HG02943 (cell line): Measurements from ENCODE around the gene TMEM87A.

ENCODE experiments used
- ATAC-seq: cut with Tn5 transposase; IDR thresholded peaks from one replicate; pipeline ENCODE4 v1.9.1; 2021; ENCODE audit warnings: mild to moderate bottlenecking, low read depth, moderate library complexity; ENCODE audit not compliant: unreplicated experiment

The TMEM87A gene

GRCh38 chr15:42210696-42211095 lies 62.5 kb downstream of the TMEM87A start:
- ATAC-seq, result no peak

- ATAC-seq, result peak; percentile 85
Observed at GRCh38 chr15:42207674-42208579, 65.3 kb downstream of the TMEM87A start, which contains the start of gene VPS39. VPS39 (minus strand) TSS chr15:42208304; CDS start chr15:42208153, 151 bp downstream.

GRCh38 chr15:42206406-42206805 lies 66.8 kb downstream of the TMEM87A start:
- ATAC-seq, result no peak

GRCh38 chr15:42203891-42204290 lies 69.3 kb downstream of the TMEM87A start:
- no peak for ATAC-seq

- no peak for ATAC-seq
Observed at GRCh38 chr15:42202653-42203052, 70.6 kb downstream of the TMEM87A start.

GRCh38 chr15:42201801-42202200 lies 71.4 kb downstream of the TMEM87A start:
- ATAC-seq, result no peak

- ATAC-seq, result no peak
Observed at GRCh38 chr15:42199126-42199525, 74.1 kb downstream of the TMEM87A start.

- no peak for ATAC-seq
Observed at GRCh38 chr15:42198516-42198915, 74.7 kb downstream of the TMEM87A start.

- ATAC-seq, result no peak
Observed at GRCh38 chr15:42194513-42194912, 78.7 kb downstream of the TMEM87A start.

- no peak for ATAC-seq
Observed at GRCh38 chr15:42193383-42193782, 79.8 kb downstream of the TMEM87A start.

- no peak for ATAC-seq
Observed at GRCh38 chr15:42191610-42192346, 81.5 kb downstream of the TMEM87A start.

GRCh38 chr15:42190370-42190769 lies 82.9 kb downstream of the TMEM87A start:
- ATAC-seq, result no peak

GRCh38 chr15:42185801-42186200 lies 87.4 kb downstream of the TMEM87A start:
- ATAC-seq, result no peak

GRCh38 chr15:42184736-42185135 lies 88.5 kb downstream of the TMEM87A start:
- ATAC-seq, result no peak

GRCh38 chr15:42184296-42184695 lies 88.9 kb downstream of the TMEM87A start:
- ATAC-seq, result no peak

- ATAC-seq, result no peak
Observed at GRCh38 chr15:42182961-42183360, 90.3 kb downstream of the TMEM87A start.

- no peak for ATAC-seq
Observed at GRCh38 chr15:42182328-42182886, 90.8 kb downstream of the TMEM87A start.

- no peak for ATAC-seq
Observed at GRCh38 chr15:42178056-42178455, 95.2 kb downstream of the TMEM87A start.

GRCh38 chr15:42175671-42176070 lies 97.6 kb downstream of the TMEM87A start:
- ATAC-seq, result no peak

- no peak for ATAC-seq
Observed at GRCh38 chr15:42172475-42172874, 100.8 kb downstream of the TMEM87A start.

- no peak for ATAC-seq
Observed at GRCh38 chr15:42171795-42172194, 101.4 kb downstream of the TMEM87A start.
